RPMI7951 (cell line): ENCODE results near the gene TSPAN5. TPM values are rescaled to one million over a fixed set of nuclear protein-coding genes. Genes with fewer than 3 reads are reported as not detected.

ENCODE experiments used
- DNase-seq: peaks from one replicate; pipeline ENCODE4 v3.0.0-alpha.2; 2012; ENCODE audit warnings: low read depth
- total RNA-seq: library from RNA; depleted of rRNA; stranded (reverse); fragments of >200 nt; shearing (Covaris generic); gene quantifications from 2 replicates; pipeline ENCODE4 v1.2.3, GENCODE V29; 2014

Gene TSPAN5
- total RNA-seq, 1 experiment from 2014 or later = 25.2 TPM

- DNase-seq = no peak
These were observed 14.9 kb upstream of the TSPAN5 start for GRCh38 chr4:98673288-98673644.

GRCh38 chr4:98672583-98673287 lies 14.3 kb upstream of the TSPAN5 start:
- peak; percentile 20 for DNase-seq

GRCh38 chr4:98671131-98671530 lies 12.7 kb upstream of the TSPAN5 start:
- DNase-seq = no peak

- DNase-seq = no peak
These were observed 11.8 kb upstream of the TSPAN5 start for GRCh38 chr4:98670186-98670585.

GRCh38 chr4:98669577-98669976 lies 11.2 kb upstream of the TSPAN5 start:
- DNase-seq = no peak

GRCh38 chr4:98664959-98665358 lies 6.5 kb upstream of the TSPAN5 start:
- no peak for DNase-seq

GRCh38 chr4:98663226-98664006 lies 5.0 kb upstream of the TSPAN5 start:
- DNase-seq = no peak

GRCh38 chr4:98662626-98663225 lies 4.3 kb upstream of the TSPAN5 start:
- peak; percentile 32 for DNase-seq

GRCh38 chr4:98662055-98662453 lies 3.6 kb upstream of the TSPAN5 start:
- DNase-seq = no peak

- no peak for DNase-seq
These were observed 3.1 kb upstream of the TSPAN5 start for GRCh38 chr4:98661371-98662054.

- DNase-seq = peak; percentile 60
These were observed 1.5 kb upstream of the TSPAN5 start for GRCh38 chr4:98659741-98660462.

- peak; percentile 57 for DNase-seq
These were observed 738 bp upstream of the TSPAN5 start for GRCh38 chr4:98659106-98659592.

GRCh38 chr4:98657531-98658286 lies 702 bp downstream of the TSPAN5 start:
- peak; percentile 81 for DNase-seq

GRCh38 chr4:98656886-98657285 lies 1.5 kb downstream of the TSPAN5 start:
- no peak for DNase-seq

GRCh38 chr4:98656443-98656842 lies 2.0 kb downstream of the TSPAN5 start:
- DNase-seq = no peak

GRCh38 chr4:98653890-98654867 lies 4.2 kb downstream of the TSPAN5 start:
- peak; percentile 93 for DNase-seq

- peak; percentile 62 for DNase-seq
These were observed 5.4 kb downstream of the TSPAN5 start for GRCh38 chr4:98652996-98653395.

- DNase-seq = no peak
These were observed 9.8 kb downstream of the TSPAN5 start for GRCh38 chr4:98648602-98649001.

- DNase-seq = no peak
These were observed 12.0 kb downstream of the TSPAN5 start for GRCh38 chr4:98646422-98646821.
